HG03469 (cell line): ENCODE measurements around the gene ADM5.

ENCODE experiments used
- ATAC-seq: cut with Tn5 transposase; IDR thresholded peaks from one replicate; pipeline ENCODE4 v1.9.1; 2021; ENCODE audit warnings: mild to moderate bottlenecking, moderate library complexity, moderate number of reproducible peaks; ENCODE audit not compliant: unreplicated experiment

The ADM5 gene

DNA sequence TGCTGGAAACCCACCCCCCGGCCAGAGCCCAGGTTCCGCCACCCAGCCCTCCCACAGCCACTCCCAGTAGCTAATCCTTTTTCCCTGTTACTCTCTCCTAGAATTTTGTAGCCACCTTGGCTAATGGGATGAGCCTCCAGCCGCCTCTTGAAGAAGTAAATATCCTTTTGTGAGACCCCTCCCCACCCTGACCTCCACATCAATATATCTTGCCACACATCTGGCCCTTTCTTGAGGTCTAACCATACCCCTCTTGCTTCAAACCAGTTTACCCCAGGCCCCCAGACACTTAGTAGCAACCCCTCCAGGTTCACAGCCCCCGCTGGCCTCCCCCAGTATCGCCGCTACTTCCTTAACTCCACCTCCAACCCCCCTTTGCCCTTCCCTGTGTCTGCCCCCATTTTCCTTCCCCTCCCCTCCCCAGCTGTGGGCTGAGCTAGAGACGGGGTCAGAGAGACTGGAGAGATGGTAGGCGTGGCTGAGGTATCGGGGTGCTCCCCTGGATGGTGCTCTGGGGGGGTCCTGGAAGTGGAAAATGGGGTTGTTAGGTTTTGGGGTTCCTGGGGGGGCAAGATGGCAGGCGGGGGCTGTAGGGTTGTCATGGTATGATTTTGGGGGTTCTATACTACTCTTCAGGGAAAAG is 9.5 kb upstream of the ADM5 start:
- no peak for ATAC-seq

DNA sequence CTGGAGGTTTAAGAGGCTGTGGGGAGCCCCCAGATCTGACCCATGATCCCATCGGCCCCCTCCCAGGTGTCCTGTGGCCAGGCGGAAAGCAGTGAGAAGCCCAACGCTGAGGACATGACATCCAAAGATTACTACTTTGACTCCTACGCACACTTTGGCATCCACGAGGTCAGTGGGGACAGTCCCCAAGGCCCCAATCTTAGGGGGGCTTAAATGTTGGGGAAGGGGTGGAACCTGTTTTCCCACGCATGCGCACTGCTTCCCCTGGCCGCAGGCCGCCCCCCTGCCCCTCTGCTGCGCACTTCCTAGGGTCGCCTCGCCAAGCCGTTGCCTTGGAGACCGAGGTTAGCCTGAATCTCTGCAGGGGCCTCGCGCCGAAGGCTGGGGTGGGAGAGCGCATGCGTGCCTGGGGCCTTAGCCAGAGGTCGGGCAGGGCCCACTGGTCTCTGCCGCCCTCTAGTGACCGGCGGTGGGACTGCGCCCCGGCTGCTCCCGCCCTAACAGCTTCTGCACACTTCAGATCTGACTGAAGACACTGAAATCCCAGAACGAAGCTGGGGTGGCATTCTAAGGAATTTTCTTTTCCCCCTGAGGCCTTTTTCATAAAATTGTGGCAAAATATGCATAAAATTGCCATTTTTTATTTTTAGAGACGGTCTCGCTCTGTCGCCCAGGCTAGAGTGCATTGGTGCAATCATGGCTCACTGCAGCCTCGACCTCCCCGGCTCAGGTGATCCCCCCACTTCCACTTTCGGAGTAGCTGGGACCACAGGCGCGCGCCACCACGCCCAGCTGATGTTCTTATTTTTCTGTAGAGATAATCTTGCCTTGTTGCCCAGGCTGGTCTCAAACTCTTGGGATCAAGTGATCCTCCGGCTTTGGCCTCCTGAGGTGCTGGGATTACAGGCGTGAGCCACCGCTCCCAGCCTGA is 8.7 kb upstream of the ADM5 start:
- no peak for ATAC-seq

GRCh38 chr19:49681830-49682229 is 7.6 kb upstream of the ADM5 start:
- no peak for ATAC-seq

DNA sequence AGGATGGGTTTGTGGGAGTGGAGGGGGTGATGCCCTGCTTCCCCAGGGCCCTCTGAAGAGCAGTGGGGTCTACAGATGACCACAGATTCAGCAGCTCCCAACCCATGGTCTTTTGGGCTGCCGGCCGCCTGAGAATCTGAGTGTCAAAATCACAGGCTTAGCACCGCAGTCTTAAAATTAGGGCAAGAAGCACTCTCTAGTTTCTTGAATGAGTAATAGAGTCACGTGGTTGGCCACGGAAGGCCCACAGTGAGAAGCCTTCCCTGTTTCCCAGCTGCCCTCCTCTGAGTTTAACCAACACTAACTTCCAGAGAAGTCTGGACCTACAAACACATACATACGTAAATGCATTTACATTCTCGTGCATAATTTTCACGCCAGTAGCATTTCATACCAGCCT is 7.1 kb upstream of the ADM5 start:
- ATAC-seq: no peak

DNA sequence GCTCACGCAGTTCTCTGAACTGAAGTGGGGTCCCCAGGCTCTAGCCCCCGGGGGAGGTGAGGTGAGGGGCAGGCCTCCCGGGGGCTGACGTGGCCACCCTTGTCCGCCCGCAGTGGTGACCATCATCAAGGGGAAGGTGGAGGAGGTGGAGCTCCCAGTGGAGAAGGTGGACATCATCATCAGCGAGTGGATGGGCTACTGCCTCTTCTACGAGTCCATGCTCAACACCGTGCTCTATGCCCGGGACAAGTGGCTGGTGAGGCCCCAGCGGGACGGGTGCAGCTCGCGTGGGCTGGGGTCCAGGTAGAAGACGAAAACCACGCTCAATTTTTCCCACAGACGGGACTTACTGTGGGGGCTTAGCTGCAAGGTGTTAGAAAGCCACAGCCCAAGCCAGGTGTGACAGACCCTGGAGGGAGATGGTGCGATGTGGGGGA is 5.6 kb upstream of the ADM5 start:
- no peak for ATAC-seq

DNA sequence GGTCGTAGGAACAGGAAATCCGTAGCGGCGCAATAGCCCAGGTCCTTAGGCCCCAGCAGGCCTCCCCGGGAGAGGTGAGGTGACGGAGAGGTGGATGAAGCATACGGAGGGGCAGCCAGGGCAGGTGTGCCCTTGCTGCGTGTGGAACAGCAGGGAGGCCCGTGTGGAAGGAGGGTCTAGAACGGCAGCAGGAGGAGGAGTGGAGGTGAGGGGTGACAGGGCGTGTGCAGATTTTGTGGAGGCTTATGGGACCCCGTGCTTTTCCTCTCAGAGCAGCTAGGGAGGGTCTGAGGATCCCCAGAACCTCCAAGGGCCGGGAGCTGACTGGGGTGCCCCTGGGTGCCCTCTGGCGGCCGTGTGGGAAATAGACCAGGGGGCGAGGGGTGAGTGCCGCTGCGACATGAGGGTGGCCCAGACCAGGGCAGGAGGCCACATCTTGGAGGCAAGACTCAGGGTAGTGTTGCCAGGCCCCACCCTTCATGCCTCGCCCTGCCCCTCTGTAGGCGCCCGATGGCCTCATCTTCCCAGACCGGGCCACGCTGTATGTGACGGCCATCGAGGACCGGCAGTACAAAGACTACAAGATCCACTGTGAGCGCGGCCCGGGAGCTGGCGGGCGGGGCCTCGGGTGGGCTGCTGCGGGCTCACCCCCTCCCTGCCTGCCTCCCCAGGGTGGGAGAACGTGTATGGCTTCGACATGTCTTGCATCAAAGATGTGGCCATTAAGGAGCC is 5.0 kb upstream of the ADM5 start:
- ATAC-seq: no peak

DNA sequence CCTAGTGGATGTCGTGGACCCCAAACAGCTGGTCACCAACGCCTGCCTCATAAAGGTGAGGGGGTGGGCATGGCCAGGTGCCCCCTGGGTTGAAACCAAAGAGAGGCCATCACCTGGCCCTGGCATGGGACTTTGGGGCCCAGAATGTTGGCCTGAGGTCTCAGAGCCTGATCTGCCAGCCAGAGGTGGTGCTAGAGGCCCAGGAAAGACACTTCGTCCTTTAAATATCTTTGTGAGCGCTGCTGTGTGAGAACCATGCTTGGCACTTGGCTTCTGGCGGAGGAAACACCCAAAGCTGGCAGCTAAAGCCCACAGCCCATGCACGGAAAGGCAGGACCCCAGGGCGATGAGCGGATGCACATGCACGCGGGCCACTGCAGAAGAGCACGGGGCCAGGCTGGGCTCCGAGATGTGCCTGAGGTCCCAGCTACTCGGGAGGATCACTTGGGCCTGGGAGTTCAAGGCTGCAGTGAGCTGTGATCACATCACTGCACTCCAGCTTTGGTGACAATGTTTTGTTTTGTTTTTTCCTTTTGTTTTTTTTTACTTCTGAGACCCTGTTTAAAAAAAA is 4.3 kb upstream of the ADM5 start:
- no peak for ATAC-seq

DNA sequence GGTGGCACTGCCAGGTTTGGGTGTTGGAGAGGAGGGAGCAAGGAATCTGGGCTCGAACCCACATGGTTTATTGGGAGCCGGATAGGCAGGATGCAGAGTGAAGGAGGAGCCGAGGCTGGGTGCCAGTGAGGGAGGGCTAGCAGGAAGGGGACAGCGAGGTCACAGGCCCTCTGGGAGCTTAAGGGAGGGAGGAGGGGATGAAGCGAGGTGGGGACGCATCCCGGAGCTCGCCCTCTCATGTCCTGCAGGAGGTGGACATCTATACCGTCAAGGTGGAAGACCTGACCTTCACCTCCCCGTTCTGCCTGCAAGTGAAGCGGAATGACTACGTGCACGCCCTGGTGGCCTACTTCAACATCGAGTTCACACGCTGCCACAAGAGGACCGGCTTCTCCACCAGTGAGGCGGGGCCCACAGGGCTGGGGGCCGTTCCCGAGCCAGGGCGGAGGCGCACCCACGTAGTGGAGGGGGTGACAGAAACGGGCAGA is 3.5 kb upstream of the ADM5 start:
- ATAC-seq: no peak

GRCh38 chr19:49686503-49687088 is 2.8 kb upstream of the ADM5 start:
- no peak for ATAC-seq

DNA sequence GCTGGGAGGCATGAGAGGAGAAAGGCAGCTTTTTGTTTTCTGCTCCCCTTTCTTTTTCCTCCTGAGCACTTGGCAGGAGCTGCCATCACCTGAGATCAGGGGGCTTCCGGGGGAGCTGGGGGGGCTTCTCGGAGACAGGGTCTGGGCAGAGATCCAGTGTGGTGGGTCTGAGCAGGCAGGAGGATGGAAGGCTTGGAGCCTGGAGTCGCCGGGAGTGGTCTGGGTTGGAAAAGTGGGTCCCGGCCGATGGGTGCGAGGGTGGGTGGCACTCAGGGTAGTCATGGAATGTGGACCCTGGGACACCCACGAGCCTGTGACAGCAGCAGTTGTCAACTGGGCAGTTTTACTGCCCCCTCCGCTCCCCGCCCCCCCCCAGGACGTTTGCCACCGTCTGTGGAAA is 2.2 kb upstream of the ADM5 start:
- no peak for ATAC-seq

- ATAC-seq: no peak
Observed at GRCh38 chr19:49687566-49688316, 1.7 kb upstream of the ADM5 start.

- no peak for ATAC-seq
Observed at GRCh38 chr19:49688531-49689132, 762 bp upstream of the ADM5 start.

GRCh38 chr19:49690079-49690655 is 773 bp downstream of the ADM5 start:
- no peak for ATAC-seq

GRCh38 chr19:49690656-49691242 is 1.4 kb downstream of the ADM5 start, which contains the start of gene CPT1C:
Gene CPT1C (plus strand): TSS chr19:49691116. CDS start chr19:49692253, 1,137 bp downstream.
- no peak for ATAC-seq

DNA sequence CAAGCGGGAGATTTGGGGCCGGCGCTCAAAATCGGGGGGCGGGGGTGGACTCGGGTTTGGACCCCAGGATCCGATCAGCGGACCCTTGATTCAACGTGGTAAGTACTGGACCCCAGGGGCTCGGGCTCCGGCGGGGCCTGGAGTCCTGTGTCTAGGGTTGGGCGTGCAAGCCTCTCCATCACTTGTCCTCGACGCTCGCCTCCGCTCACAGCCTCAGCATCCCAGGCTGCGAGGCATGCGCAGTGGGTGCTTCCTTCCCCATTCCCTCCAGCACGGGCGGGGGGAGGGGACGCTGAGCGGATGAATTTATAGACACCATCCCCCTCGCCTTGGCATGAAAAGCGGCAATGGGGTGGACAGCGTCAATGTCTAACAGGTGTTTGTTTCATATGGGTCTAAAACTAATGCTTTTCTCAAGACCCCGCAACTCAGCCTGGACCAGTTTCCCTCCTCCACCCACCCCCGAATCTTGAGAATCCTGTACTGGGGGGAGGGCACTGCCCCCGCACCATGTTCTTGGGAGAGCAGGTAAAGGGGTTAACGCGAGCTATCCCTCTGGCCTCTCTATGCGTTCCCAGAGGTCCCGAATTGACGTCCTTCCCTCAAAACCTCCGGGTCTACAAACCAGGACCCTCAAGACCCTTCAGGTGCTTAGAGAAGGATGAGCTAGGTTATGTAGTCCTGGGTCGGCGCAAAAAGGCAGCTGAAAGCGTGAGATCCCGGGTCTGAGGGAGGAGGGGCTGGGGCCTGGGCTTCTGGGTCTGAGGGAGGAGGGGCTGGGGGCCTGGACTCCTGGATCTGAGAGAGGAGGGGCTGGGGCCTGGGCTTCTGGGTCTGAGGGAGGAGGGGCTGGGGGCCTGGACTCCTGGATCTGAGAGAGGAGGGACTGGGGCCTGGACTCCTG is 2.1 kb downstream of the ADM5 start:
- ATAC-seq: no peak

GRCh38 chr19:49692147-49692506 is 2.7 kb downstream of the ADM5 start:
- no peak for ATAC-seq

DNA sequence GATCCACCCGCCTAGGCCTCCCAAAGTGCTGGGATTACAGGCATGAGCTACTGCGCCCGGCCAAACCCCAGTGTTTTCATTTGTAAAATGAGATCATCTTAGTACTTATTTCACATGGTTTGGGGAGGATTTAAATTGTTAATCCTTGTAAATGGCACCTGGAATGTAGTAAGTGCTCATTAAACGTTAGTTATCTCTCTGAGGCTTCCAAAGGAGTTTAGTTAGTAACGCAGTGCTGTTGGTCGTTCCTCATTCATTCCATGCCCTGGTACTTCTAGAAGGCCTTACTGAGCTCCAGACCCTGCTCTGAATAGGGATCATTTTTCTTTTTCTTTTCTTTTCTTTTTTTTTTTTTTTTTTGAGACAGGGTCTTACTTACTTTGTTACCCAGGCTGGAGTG is 6.7 kb downstream of the ADM5 start:
- ATAC-seq: no peak

DNA sequence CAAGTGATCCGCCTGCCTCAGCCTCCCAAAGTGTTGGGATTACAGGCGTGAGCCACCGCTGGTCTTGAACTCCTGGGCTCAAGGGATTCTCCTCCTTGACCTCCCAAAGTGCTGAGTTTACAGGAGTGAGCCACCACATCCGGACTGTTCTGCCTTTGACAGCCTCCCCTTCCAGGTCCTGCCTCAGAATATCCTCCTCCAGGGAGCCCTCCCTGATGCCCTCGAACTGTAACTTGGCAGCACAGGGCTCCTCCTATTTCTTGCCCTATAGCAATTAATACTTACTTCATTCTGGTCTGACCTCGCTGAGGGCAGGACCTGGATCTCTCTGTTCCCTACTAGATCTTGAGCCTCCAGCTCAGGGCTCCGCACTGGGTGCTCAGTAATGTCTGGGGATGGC is 7.5 kb downstream of the ADM5 start:
- ATAC-seq: no peak
